Gastroesophageal sphincter (tissue), 4 donors: ENCODE results near the gene SEPHS1. TPM values are rescaled to one million over a fixed set of nuclear protein-coding genes. Genes with fewer than 3 reads are reported as not detected.

Source experiments
- ATAC-seq: fragments of 150-250 bp; one replicate; pipeline ENCODE4 v1.9.1; 2016; ENCODE audit warnings: mild to moderate bottlenecking, moderate library complexity
- H3K27ac ChIP-seq, 4 donors: fragments of 200-600 bp; sonication (generic) in 3 of 4; 1 replicate in 3 of 4; 2 replicates in 1 of 4; pipeline ENCODE4 v1.5.1; 2016 to 2019
- H3K27me3 ChIP-seq: fragments of 200-600 bp; sonication (generic); one replicate; pipeline ENCODE4 v1.5.1; 2019
- H3K36me3 ChIP-seq, 2 donors: fragments of 200-600 bp; sonication (generic); one replicate each; pipeline ENCODE4 v1.5.1; 2019; ENCODE audit warnings: control low read depth in 1 of 2
- H3K4me1 ChIP-seq, 3 donors: fragments of 200-600 bp; sonication (generic); 1 replicate in 2 of 3; 2 replicates in 1 of 3; pipeline ENCODE4 v1.5.1; 2016 to 2019; ENCODE audit warnings: control low read depth in 2 of 3
- H3K4me3 ChIP-seq, 2 donors: fragments of 200-600 bp; sonication (generic); one replicate each; pipeline ENCODE4 v1.5.1; 2019; ENCODE audit warnings: mild to moderate bottlenecking in 1 of 2, moderate library complexity in 1 of 2
- H3K9me3 ChIP-seq, 3 donors: fragments of 200-600 bp; sonication (generic); one replicate each; pipeline ENCODE4 v1.5.1; 2017 to 2019; ENCODE audit warnings: control low read depth in 2 of 3
- EP300 ChIP-seq: sonication (generic); formaldehyde crosslinking; IDR thresholded peaks from one replicate; pipeline ENCODE4 v1.6.1; 2017; ENCODE audit warnings: antibody characterized with exemption, mild to moderate bottlenecking
- POLR2A ChIP-seq, 2 donors: fragments of 450-650 bp; IDR thresholded peaks; one replicate each; pipeline ENCODE4 v1.6.1; 2017; ENCODE audit warnings: antibody characterized with exemption in 2 of 2, mild to moderate bottlenecking in 2 of 2, moderate library complexity in 1 of 2
- POLR2AphosphoS5 ChIP-seq: sonication (generic); formaldehyde crosslinking; IDR thresholded peaks from one replicate; pipeline ENCODE4 v1.6.1; 2017; ENCODE audit warnings: antibody characterized with exemption
- WGBS, 2 donors: methylation state at CpG; one replicate each; pipeline ENCODE4 v1.1.5; 2018; ENCODE audit warnings: low coverage in 1 of 2; 5-methylcytosine and 5-hydroxymethylcytosine counted together
- total RNA-seq, 4 donors: library from RNA; depleted of rRNA; stranded (reverse); fragments of >200 nt; gene quantifications; one replicate each; pipeline ENCODE4 v1.1.0, GENCODE V29; 2016
- TF ChIP-seq, protein P1 (sequence below), 4 experiments: fragments of 200-600 bp in 2 of 4; fragments of 450-650 bp in 2 of 4; sonication (generic) in 1 of 4; IDR thresholded peaks; one replicate each; pipeline ENCODE4 v1.5.1; 2017 to 2019; ENCODE audit warnings: antibody characterized with exemption in 4 of 4, mild to moderate bottlenecking in 2 of 4, moderate library complexity in 2 of 4

Gene SEPHS1
- total RNA-seq, 4 donors from 2014 or later = 42.4 to 57.0 (median 45.5) TPM

DNA sequence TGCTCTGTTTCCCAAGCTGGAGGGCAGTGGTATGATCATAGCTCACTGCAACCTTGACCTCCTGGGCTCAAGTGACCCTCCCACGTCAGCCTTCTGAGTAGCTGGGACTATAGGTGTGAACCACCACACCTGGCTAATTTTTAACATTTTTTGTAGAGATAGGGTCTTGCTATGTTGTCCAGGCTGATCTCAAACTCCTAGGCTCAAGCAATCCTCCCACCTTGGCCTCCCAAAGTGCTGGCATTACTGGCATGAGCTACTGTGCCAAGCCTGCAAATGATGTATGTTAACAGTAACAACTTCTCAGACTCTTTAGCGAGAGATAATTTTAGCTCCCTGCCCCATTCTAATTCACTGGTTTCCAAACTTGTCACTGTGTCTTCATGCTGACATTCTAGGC lies 27.7 kb upstream of the SEPHS1 start:
- Histone ChIP-seq H3K4me1 (peaks cover 0 to 7% (median 0%) of the 10 kb centered on the region in 3 donors), H3K36me3 (no peaks in the 10 kb centered on the region), H3K9me3 (no peaks in the 10 kb centered on the region), H3K4me3 (no peak overlapping the region), H3K27ac (no peak overlapping the region), H3K27me3 (peaks cover 27% of the 10 kb centered on the region)
- TF ChIP-seq POLR2AphosphoS5 (no peak), POLR2A (IDR thresholded peaks at IDR 0.05) (no peak), EP300 (no peak)
- TF ChIP-seq, protein P1, sequence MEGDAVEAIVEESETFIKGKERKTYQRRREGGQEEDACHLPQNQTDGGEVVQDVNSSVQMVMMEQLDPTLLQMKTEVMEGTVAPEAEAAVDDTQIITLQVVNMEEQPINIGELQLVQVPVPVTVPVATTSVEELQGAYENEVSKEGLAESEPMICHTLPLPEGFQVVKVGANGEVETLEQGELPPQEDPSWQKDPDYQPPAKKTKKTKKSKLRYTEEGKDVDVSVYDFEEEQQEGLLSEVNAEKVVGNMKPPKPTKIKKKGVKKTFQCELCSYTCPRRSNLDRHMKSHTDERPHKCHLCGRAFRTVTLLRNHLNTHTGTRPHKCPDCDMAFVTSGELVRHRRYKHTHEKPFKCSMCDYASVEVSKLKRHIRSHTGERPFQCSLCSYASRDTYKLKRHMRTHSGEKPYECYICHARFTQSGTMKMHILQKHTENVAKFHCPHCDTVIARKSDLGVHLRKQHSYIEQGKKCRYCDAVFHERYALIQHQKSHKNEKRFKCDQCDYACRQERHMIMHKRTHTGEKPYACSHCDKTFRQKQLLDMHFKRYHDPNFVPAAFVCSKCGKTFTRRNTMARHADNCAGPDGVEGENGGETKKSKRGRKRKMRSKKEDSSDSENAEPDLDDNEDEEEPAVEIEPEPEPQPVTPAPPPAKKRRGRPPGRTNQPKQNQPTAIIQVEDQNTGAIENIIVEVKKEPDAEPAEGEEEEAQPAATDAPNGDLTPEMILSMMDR (IDR thresholded peaks at IDR 0.05) = no peak
- 63 to 79% methylated on average over 2 of the region's 2 CpGs for WGBS, 2 donors
- no peak for ATAC-seq

DNA sequence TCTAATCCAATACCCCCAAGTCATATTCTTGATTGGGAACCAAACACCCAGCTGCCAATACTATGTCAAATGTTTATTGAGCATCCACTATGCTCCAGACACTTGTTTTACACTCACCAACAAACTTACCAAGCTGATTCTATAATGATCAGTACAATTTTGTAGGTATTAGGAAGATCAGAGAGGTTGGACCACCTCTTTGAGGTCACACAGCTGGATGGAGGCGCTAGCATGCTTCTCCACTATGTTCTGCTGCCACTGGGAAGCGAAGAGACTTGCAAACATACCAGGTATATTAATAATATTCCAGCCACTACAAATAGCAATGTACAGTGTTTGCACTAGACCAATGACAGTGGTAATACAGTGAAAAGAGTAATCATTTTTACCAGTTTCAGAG lies 25.6 kb upstream of the SEPHS1 start:
- no peak for ATAC-seq
- H3K36me3 ChIP-seq = no peaks in the 10 kb centered on the region
- H3K9me3 ChIP-seq = no peaks in the 10 kb centered on the region
- WGBS, 2 donors = 57% methylated on average over 1 of the region's 2 CpGs; no CpG with 5 or more reads in 1 of the 2 donors
- H3K4me1 ChIP-seq = peaks cover 0 to 7% (median 0%) of the 10 kb centered on the region in 3 donors
- no peak for TF ChIP-seq EP300
- TF ChIP-seq POLR2A (IDR thresholded peaks at IDR 0.05) = no peak
- TF ChIP-seq, protein P1 (IDR thresholded peaks at IDR 0.05) = no peak
- TF ChIP-seq POLR2AphosphoS5 = no peak
- no peak overlapping the region for H3K4me3 ChIP-seq
- H3K27ac ChIP-seq = no peak overlapping the region
- H3K27me3 ChIP-seq = peaks cover 14% of the 10 kb centered on the region

DNA sequence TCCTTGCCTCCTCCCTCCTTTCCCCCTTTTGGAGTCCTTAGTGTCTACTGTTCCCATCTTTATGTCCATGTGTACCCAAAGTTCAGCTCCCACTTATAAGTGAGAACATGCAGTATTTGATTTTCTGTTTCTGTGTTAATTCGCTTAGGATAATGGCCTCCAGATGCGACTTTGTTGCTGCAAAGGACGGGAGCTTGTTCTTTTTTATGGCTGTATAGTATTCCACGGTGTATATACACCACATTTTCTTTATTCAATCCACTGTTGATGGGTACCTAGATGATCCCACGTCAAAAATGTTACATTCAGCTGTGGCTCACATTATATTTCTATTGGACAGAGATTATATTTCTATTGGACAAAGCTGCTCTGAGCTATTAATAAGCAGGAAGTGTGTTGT lies 24.4 kb upstream of the SEPHS1 start:
- H3K27ac ChIP-seq = no peak overlapping the region
- H3K4me3 ChIP-seq = no peak overlapping the region
- no peaks in the 10 kb centered on the region for H3K36me3 ChIP-seq
- TF ChIP-seq, protein P1 (IDR thresholded peaks at IDR 0.05) = no peak
- no peak for TF ChIP-seq POLR2A (IDR thresholded peaks at IDR 0.05)
- TF ChIP-seq POLR2AphosphoS5 = no peak
- no peak for TF ChIP-seq EP300
- H3K9me3 ChIP-seq = no peaks in the 10 kb centered on the region
- H3K27me3 ChIP-seq = peaks cover 3% of the 10 kb centered on the region
- WGBS, 2 donors = 85 to 89% methylated on average over 4 to 5 of the region's 5 CpGs
- peaks cover 0 to 7% (median 0%) of the 10 kb centered on the region in 3 donors for H3K4me1 ChIP-seq
- no peak for ATAC-seq

DNA sequence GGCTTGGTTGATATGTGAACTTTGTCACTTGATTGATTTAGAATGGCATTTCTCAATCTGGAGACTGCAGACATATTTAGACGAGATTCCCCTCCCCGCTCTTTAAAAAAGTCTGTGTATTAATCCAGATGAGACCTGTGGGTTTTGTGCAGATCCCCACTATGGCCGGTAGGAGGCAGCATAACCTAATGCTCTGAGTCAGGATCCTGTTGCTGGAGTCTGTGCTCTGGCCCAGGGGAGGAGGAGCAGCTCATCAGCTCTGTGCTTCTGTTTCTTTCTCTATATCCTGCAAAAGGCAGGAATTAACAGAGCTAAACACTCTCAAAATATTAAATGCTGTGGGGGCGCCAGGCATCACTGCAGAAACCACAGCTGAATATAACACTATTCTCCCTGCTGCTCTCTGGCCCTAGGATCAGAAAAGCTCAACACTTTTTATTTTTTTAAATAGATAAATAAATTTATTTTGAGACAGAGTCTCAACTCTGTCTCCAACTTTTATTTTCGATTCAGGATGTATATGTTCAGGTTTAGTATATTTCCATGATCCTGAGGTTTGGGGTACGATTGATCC lies 23.9 kb upstream of the SEPHS1 start:
- no peaks in the 10 kb centered on the region for H3K9me3 ChIP-seq
- H3K4me1 ChIP-seq = peaks cover 0 to 7% (median 0%) of the 10 kb centered on the region in 3 donors
- 27 to 37% methylated on average over 5 to 6 of the region's 6 CpGs for WGBS, 2 donors
- TF ChIP-seq, protein P1 (IDR thresholded peaks at IDR 0.05) = peak; percentile 77 to 87 (median 84)
- TF ChIP-seq POLR2AphosphoS5 (no peak), EP300 (no peak)
- H3K27me3 ChIP-seq = no peaks in the 10 kb centered on the region
- H3K4me3 ChIP-seq = no peak overlapping the region
- peak; percentile 91 for ATAC-seq
- H3K36me3 ChIP-seq = no peaks in the 10 kb centered on the region
- no peak overlapping the region for H3K27ac ChIP-seq

DNA sequence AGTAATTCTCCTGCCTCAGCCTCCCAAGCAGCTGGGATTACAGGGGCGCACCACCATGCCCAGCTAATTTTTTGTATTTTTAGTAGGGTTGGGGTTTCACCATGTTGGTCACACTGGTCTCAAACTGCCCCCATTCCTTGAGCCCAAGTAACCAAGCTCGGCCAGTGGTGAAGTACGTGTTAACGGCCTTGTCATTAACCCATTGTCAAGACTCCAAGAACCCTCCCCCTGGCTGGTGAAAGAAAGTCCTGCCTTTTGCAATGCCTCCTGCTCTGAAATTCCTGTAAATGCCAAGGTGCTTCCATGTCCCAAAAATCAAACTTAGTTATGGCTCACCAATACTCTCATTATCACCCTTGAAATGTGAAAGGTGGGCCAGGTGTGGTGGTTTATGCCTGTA lies 18.8 kb upstream of the SEPHS1 start:
- Histone ChIP-seq H3K27me3 (no peaks in the 10 kb centered on the region), H3K4me3 (no peak overlapping the region), H3K4me1 (peaks cover 0 to 4% (median 0%) of the 10 kb centered on the region in 3 donors), H3K27ac (no peak overlapping the region), H3K9me3 (no peaks in the 10 kb centered on the region), H3K36me3 (no peaks in the 10 kb centered on the region)
- 71 to 84% methylated on average over 3 to 4 of the region's 4 CpGs for WGBS, 2 donors
- no peak for ATAC-seq
- TF ChIP-seq EP300 = no peak
- TF ChIP-seq POLR2AphosphoS5 = no peak
- TF ChIP-seq POLR2A (IDR thresholded peaks at IDR 0.05) = no peak
- TF ChIP-seq, protein P1 (IDR thresholded peaks at IDR 0.05) = no peak
